A673 (cell line): ENCODE data around the gene PHIP. TPM values are rescaled to one million over a fixed set of nuclear protein-coding genes. Genes with fewer than 3 reads are reported as not detected.

Experiments
- BruUV-seq: library from RNA; stranded (reverse); fragments of 400-500 nt; replicated peaks from 2 replicates; lab custom pipeline; 2021; lab: Mats Ljungman, UMichigan
- CTCF ChIA-PET: fragments of 300-600 bp; sonication (Branson Sonifier 250); formaldehyde crosslinking; loops from one replicate; lab custom pipeline; 2022; ENCODE audit warnings: antibody characterized with exemption; lab: Charles Lee
- POLR2A ChIA-PET: fragments of 300-600 bp; sonication (Branson Sonifier 250); formaldehyde crosslinking; loops from one replicate; lab custom pipeline; 2022; ENCODE audit warnings: antibody characterized with exemption; ENCODE audit not compliant: low non-redundant PET; lab: Charles Lee
- DNase-seq: peaks from one replicate; pipeline ENCODE4 v3.0.0-alpha.2; 2015; ENCODE audit warnings: low spot score
- H3K27ac ChIP-seq: fragments of 200-600 bp; sonication (generic); 2 replicates; pipeline ENCODE4 v1.5.1; 2016; ENCODE audit warnings: mixed run types, low read depth, mild to moderate bottlenecking, mixed read lengths, antibody characterized with exemption, low read length; ENCODE audit not compliant: poor library complexity, severe bottlenecking
- H3K27me3 ChIP-seq: fragments of 200-600 bp; sonication (generic); replicated peaks from 2 replicates; pipeline ENCODE4 v1.6.1; 2017; ENCODE audit warnings: mixed run types, low read depth, mild to moderate bottlenecking, mixed read lengths, antibody characterized with exemption, low read length; ENCODE audit not compliant: insufficient read depth, poor library complexity
- H3K36me3 ChIP-seq: fragments of 200-600 bp; sonication (generic); 2 replicates; pipeline ENCODE4 v1.6.1; 2016; ENCODE audit warnings: mixed run types, mild to moderate bottlenecking, mixed read lengths, antibody characterized with exemption, low read length; ENCODE audit not compliant: insufficient read depth, poor library complexity, severe bottlenecking
- H3K4me1 ChIP-seq: fragments of 200-600 bp; sonication (generic); 2 replicates; pipeline ENCODE4 v1.6.1; 2017; ENCODE audit warnings: mixed run types, mild to moderate bottlenecking, mixed read lengths, antibody characterized with exemption, low read length; ENCODE audit not compliant: insufficient read depth, poor library complexity, severe bottlenecking
- H3K4me3 ChIP-seq: fragments of 200-600 bp; sonication (generic); 2 replicates; pipeline ENCODE4 v1.5.1; 2016; ENCODE audit warnings: low read depth, mixed run types, mild to moderate bottlenecking, mixed read lengths, low read length; ENCODE audit not compliant: poor library complexity, severe bottlenecking
- H3K9me3 ChIP-seq: fragments of 200-600 bp; sonication (generic); 2 replicates; pipeline ENCODE4 v1.6.1; 2016; ENCODE audit warnings: mixed run types, low read depth, mild to moderate bottlenecking, mixed read lengths, antibody characterized with exemption, low read length; ENCODE audit not compliant: poor library complexity, severe bottlenecking
- EZH2 ChIP-seq: fragments of 200-600 bp; sonication (generic); IDR thresholded peaks from 2 replicates; pipeline ENCODE4 v1.6.1; 2017; ENCODE audit warnings: borderline replicate concordance, low read depth, mild to moderate bottlenecking, mixed read lengths, antibody characterized with exemption, low read length; ENCODE audit not compliant: poor library complexity, severe bottlenecking
- intact Hi-C: fragments of 100-400 bp; cut with micrococcal nuclease; formaldehyde crosslinking; loops from one replicate; pipeline ENCODE4 v1.10.0; 2022; ENCODE audit not compliant: unreplicated experiment
- total RNA-seq: library from RNA; stranded (reverse); gene quantifications from 2 replicates; pipeline ENCODE4 v1.2.3, GENCODE V29; 2021
- TF ChIP-seq, protein P1 (sequence below): fragments of 300-800, 200-600 bp; sonication (generic); conservative IDR thresholded peaks from 2 replicates; pipeline ENCODE4 v1.5.1; 2017; ENCODE audit warnings: low read depth, mild to moderate bottlenecking, antibody characterized with exemption, low read length, moderate library complexity, mixed read lengths

The PHIP gene
- total RNA-seq, 1 experiment from 2014 or later: 42.5 TPM

GRCh38 chr6:78947529-78947928, 130.5 kb downstream of the PHIP start:
- Histone ChIP-seq H3K4me1 (no peaks in the 10 kb centered on the region), H3K36me3 (peaks cover 97% of the 10 kb centered on the region), H3K9me3 (peaks cover 19% of the 10 kb centered on the region), H3K27me3 (no peaks in the 10 kb centered on the region), H3K4me3 (no peak overlapping the region), H3K27ac (no peak overlapping the region)
- no TSS peak for BruUV-seq
- no peak for TF ChIP-seq EZH2
- TF ChIP-seq, protein P1, sequence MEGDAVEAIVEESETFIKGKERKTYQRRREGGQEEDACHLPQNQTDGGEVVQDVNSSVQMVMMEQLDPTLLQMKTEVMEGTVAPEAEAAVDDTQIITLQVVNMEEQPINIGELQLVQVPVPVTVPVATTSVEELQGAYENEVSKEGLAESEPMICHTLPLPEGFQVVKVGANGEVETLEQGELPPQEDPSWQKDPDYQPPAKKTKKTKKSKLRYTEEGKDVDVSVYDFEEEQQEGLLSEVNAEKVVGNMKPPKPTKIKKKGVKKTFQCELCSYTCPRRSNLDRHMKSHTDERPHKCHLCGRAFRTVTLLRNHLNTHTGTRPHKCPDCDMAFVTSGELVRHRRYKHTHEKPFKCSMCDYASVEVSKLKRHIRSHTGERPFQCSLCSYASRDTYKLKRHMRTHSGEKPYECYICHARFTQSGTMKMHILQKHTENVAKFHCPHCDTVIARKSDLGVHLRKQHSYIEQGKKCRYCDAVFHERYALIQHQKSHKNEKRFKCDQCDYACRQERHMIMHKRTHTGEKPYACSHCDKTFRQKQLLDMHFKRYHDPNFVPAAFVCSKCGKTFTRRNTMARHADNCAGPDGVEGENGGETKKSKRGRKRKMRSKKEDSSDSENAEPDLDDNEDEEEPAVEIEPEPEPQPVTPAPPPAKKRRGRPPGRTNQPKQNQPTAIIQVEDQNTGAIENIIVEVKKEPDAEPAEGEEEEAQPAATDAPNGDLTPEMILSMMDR: no peak
- ChIA-PET CTCF (no interaction called here), POLR2A (no interaction called here)
- intact Hi-C loops: no loop called here
- no peak for DNase-seq

GRCh38 chr6:78942446-78942845, 135.6 kb downstream of the PHIP start:
- H3K27ac ChIP-seq: no peak overlapping the region
- intact Hi-C loops: no loop called here
- no TSS peak for BruUV-seq
- no peaks in the 10 kb centered on the region for H3K9me3 ChIP-seq
- peaks cover 74% of the 10 kb centered on the region for H3K36me3 ChIP-seq
- CTCF ChIA-PET: no interaction called here
- H3K4me1 ChIP-seq: no peaks in the 10 kb centered on the region
- no peak overlapping the region for H3K4me3 ChIP-seq
- no peaks in the 10 kb centered on the region for H3K27me3 ChIP-seq
- DNase-seq: peak; percentile 33
- POLR2A ChIA-PET: no interaction called here
- no peak for TF ChIP-seq EZH2
- TF ChIP-seq, protein P1: no peak

GRCh38 chr6:78936515-78936914, 141.5 kb downstream of the PHIP start:
- Histone ChIP-seq H3K36me3 (peaks cover 28% of the 10 kb centered on the region), H3K9me3 (no peaks in the 10 kb centered on the region), H3K4me1 (no peaks in the 10 kb centered on the region), H3K27ac (no peak overlapping the region), H3K4me3 (no peak overlapping the region), H3K27me3 (no peaks in the 10 kb centered on the region)
- no TSS peak for BruUV-seq
- POLR2A ChIA-PET: no interaction called here
- intact Hi-C loops: no loop called here
- CTCF ChIA-PET: no interaction called here
- no peak for DNase-seq
- TF ChIP-seq, protein P1: no peak
- TF ChIP-seq EZH2: no peak
